Fibroblast of villous mesenchyme (primary cell): ENCODE data around the gene VPS52. TPM values are rescaled to one million over a fixed set of nuclear protein-coding genes. Genes with fewer than 3 reads are reported as not detected.
"Not testable (repeated sequence)": the region's sequence is repeated elsewhere in the genome, so short reads cannot be mapped to it uniquely, and the experiment has no call there.

Experiments used
- DNase-seq: peaks from one replicate; pipeline ENCODE4 v3.0.0-alpha.2; 2010; ENCODE audit warnings: low read depth
- H3K4me3 ChIP-seq: 2 replicates; pipeline ENCODE4 v1.5.1; 2011; ENCODE audit warnings: low read depth, mild to moderate bottlenecking, low read length
- CTCF ChIP-seq: IDR thresholded peaks from 2 replicates; pipeline ENCODE4 v1.5.1; 2012; ENCODE audit warnings: low read depth, mild to moderate bottlenecking, low read length; ENCODE audit not compliant: insufficient read depth
- total RNA-seq: library from RNA; depleted of rRNA; stranded (reverse); fragments of >200 nt; gene quantifications from 2 replicates; pipeline ENCODE4 v1.2.3, GENCODE V29; 2012

VPS52 gene
- total RNA-seq, 1 donor = 38.9 TPM

- no peak for TF ChIP-seq CTCF
- peak overlapping the region; percentile 99 for H3K4me3 ChIP-seq
- no peak for DNase-seq
Observed at GRCh38 chr6:33273129-33273923, 1.6 kb upstream of the VPS52 start.

DNA sequence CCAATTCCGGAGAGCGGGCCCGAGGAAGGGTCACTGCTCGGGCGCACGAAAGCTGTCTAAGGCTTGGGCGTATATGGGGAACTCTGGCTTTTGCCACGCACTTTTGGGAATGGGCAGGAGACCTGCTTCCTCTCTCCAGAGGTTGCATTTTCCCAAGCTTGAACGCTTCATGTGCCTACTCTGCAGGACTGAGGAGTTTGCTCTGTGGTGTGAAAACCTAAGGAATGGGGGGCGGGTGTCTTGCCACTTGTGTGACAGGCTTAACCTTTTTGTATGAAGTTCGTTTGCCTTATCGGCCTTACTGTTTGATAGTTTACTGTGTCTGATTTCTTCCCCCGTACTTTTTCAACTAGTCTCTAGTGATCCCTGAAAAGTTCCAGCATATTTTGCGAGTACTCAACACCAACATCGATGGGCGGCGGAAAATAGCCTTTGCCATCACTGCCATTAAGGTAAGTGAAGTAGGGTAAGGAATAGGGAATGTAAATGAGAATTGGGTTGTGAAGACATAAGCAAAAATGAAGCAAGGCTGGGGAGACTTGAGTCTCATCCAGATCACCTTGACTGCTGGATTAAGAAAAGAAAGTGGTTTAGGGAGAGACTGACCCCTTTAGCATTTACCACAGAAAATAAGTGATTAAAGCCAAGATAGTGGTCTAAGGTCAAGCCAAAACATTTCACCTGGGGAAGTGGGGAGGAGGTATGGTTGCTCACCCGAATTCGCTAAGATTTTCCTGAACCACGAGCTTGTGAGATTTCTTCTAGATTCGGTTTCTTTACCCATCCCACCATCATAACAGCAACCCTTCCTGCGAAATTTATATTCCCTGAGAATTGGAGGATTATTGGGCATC, 826 bp upstream of the VPS52 start:
- no peak for DNase-seq
- peak overlapping the region; percentile 99 for H3K4me3 ChIP-seq
- no peak for TF ChIP-seq CTCF

DNA sequence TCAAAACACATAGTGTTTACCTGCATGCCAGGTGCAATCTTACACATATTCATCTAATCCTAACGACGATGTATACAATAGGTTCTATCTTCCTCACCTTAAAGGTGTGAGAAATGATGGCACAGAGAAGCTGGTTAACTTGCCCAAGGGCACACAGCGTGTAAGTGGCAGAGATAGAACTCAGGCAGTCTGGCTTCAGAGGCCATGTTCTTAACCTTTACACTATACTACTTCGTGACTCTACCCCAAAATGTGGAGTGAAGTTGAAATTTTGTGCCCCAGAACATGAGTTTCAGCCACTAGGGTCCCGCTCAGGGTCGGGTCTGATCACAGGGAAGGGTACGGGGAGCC, 584 bp downstream of the VPS52 start:
- TF ChIP-seq CTCF = no peak
- DNase-seq = no peak

GRCh38 chr6:33264015-33264414, 7.7 kb downstream of the VPS52 start:
- TF ChIP-seq CTCF = no peak
- no peak for DNase-seq
- H3K4me3 ChIP-seq = no peak overlapping the region

More for the DNA sequence above, 584 bp downstream of the VPS52 start:
- H3K4me3 ChIP-seq = peak overlapping the region; percentile 99

DNA sequence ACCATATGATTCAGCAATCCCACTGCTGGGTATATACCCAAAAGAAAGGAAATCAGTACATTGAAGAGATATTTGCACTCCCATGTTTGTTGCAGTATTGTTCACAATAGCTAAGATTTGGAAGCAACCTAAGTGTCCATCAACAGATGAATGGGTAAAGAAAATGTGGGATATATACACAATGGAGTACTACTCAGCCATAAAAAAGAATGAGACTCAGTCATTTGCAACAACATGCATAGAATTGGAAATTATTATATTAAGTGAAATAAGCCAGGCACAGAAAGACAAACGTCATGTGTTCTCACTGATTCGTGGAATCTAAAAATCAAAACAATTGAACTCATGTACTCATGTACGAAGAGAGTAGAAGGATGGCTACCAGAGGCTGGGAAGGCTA, 9.2 kb downstream of the VPS52 start:
- H3K4me3 ChIP-seq, DNase-seq: not testable (repeated sequence)

DNA sequence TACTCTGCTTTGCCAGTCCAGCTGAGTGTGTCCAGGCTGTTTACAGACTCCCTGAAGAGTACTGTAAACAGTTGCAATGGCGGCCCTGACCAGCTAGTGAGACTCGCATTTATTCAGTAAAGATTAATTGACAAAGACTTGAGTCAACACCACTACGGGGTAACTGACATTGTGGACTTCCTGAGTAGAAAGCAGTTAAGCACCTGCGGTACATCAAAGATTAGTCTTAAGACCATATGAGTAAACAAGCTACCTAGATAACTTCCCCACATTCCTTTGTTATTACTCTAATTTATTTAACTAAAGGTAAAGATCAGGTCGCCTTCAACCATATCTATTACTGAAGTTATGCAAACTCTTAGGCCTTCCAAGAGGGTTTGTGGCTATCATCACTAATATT, 12.6 kb downstream of the VPS52 start:
- no peak overlapping the region for H3K4me3 ChIP-seq
- no peak for TF ChIP-seq CTCF
- no peak for DNase-seq

DNA sequence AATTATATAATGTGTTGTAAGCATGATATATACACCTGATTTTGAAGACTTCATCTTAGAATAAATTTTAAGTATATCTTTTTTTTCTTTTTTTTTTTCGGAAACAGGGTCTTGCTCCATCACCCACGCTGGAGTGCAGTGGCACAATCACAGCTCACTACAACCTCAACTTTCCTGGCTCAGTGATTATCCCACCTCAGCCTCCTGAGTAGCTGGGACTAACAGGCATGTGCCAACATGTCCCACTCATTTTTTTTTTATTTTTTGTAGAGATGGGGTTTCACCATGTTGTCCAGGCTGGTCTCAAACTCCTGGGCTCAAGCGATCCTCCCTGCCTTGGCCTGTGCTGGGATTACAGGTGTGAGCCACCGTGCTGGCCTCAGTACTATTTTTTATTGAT, 17.1 kb downstream of the VPS52 start:
- H3K4me3 ChIP-seq = no peak overlapping the region
- TF ChIP-seq CTCF = no peak
- no peak for DNase-seq
